NCI-H1417 treated with DMSO at 0.1 percent for 48 hours (cell line): ENCODE results near the gene UPF3A.

Source experiments
- DNase-seq: peaks from one replicate; lab custom pipeline; 2025; lab: John Stamatoyannopoulos, UW

Gene UPF3A

GRCh38 chr13:114264886-114265611 is 16.4 kb upstream of the UPF3A start:
- no peak for DNase-seq

GRCh38 chr13:114266241-114266640 is 15.2 kb upstream of the UPF3A start:
- no peak for DNase-seq

GRCh38 chr13:114268344-114269280 is 12.8 kb upstream of the UPF3A start:
- no peak for DNase-seq

GRCh38 chr13:114269281-114269770 is 12.1 kb upstream of the UPF3A start:
- DNase-seq: no peak

- no peak for DNase-seq
Measured at GRCh38 chr13:114272977-114273376, 8.4 kb upstream of the UPF3A start.

- no peak for DNase-seq
Measured at GRCh38 chr13:114275304-114275703, 6.1 kb upstream of the UPF3A start.

- no peak for DNase-seq
Measured at GRCh38 chr13:114279146-114279545, 2.3 kb upstream of the UPF3A start.

GRCh38 chr13:114279758-114280355 is 1.5 kb upstream of the UPF3A start:
- no peak for DNase-seq

GRCh38 chr13:114282041-114282670 is 755 bp downstream of the UPF3A start:
- DNase-seq: no peak

- DNase-seq: no peak
Measured at GRCh38 chr13:114283576-114283975, 2.2 kb downstream of the UPF3A start.

GRCh38 chr13:114284680-114285079 is 3.3 kb downstream of the UPF3A start:
- DNase-seq: no peak

GRCh38 chr13:114285166-114285808 is 3.9 kb downstream of the UPF3A start:
- DNase-seq: no peak

GRCh38 chr13:114286808-114287207 is 5.4 kb downstream of the UPF3A start:
- no peak for DNase-seq

- DNase-seq: no peak
Measured at GRCh38 chr13:114288157-114288591, 6.8 kb downstream of the UPF3A start.

- no peak for DNase-seq
Measured at GRCh38 chr13:114296448-114296847, 15.0 kb downstream of the UPF3A start.

- no peak for DNase-seq
Measured at GRCh38 chr13:114296902-114297301, 15.5 kb downstream of the UPF3A start.

GRCh38 chr13:114298866-114299265 is 17.5 kb downstream of the UPF3A start:
- no peak for DNase-seq

GRCh38 chr13:114299604-114300305 is 18.4 kb downstream of the UPF3A start:
- DNase-seq: no peak

GRCh38 chr13:114303700-114304327 is 22.4 kb downstream of the UPF3A start:
- no peak for DNase-seq

GRCh38 chr13:114304346-114305034 is 23.1 kb downstream of the UPF3A start:
- DNase-seq: no peak
